H1 (cell line): Measurements from ENCODE around the gene NPL. TPM values are rescaled to one million over a fixed set of nuclear protein-coding genes. Genes with fewer than 3 reads are reported as not detected.

ENCODE experiments used
- HDAC2 ChIP-seq, 2 experiments: fragments of 300-600 bp in 1 of 2; sonication (generic) in 1 of 2; IDR thresholded peaks; 2 replicates each; pipeline ENCODE4 v1.6.1; 2011 to 2012; ENCODE audit warnings: low read depth in 2 of 2, low read length in 2 of 2, mild to moderate bottlenecking in 2 of 2, moderate library complexity in 2 of 2, borderline replicate concordance in 1 of 2, inconsistent platforms in 1 of 2
- KDM1A ChIP-seq: fragments of 200-600, 300-600 bp; sonication (generic); IDR thresholded peaks from 2 replicates; pipeline ENCODE4 v1.7.1; 2016; ENCODE audit warnings: mild to moderate bottlenecking, low read length, borderline replicate concordance
- SIN3A ChIP-seq, 2 experiments: IDR thresholded peaks in 1 of 2; conservative IDR thresholded peaks in 1 of 2; 2 replicates each; pipeline ENCODE4 v1.6.1; 2011 to 2012; ENCODE audit warnings: low read length in 2 of 2, improper control_type of control experiment in 1 of 2, low read depth in 1 of 2, mild to moderate bottlenecking in 1 of 2
- SP1 ChIP-seq: IDR thresholded peaks from 2 replicates; pipeline ENCODE4 v1.6.1; 2011; ENCODE audit warnings: low read depth, low read length
- TAF7 ChIP-seq: optimal IDR thresholded peaks from 2 replicates; pipeline ENCODE3; 2011; ENCODE audit warnings: low read depth, mild to moderate bottlenecking, inconsistent platforms, low read length, moderate library complexity, borderline replicate concordance
- TBP ChIP-seq: IDR thresholded peaks from 2 replicates; pipeline ENCODE4 v1.6.1; 2011; ENCODE audit warnings: low read depth, low read length, improper control_type of control experiment
- ZNF274 ChIP-seq: IDR thresholded peaks from 2 replicates; pipeline ENCODE4 v1.7.0; 2012; ENCODE audit warnings: low read length, borderline replicate concordance; ENCODE audit errors: extremely low read depth
- polyA plus RNA-seq, 7 experiments: library from polyadenylated mRNA; depleted of rRNA in 3 of 7; stranded (reverse) in 5 of 7; unstranded in 2 of 7; fragments of >200 nt in 5 of 7; fragments of 200-250 nt in 2 of 7; gene quantifications; 1 replicate in 5 of 7; 2 replicates in 1 of 7; 4 replicates in 1 of 7; pipeline versions ENCODE4 v1.2.1 to v1.2.3, GENCODE V29; 2011 to 2013; ENCODE audit warnings: missing spikeins in 2 of 7, mixed read lengths in 2 of 7
- total RNA-seq: library from RNA; stranded (reverse); fragmentation: NEBNext Ultra II Directional; extraction: Animal tissue kit (Norgen Biotek cat#: 25700); gene quantifications from 2 replicates; pipeline ENCODE4 v1.2.1, GENCODE V29; 2021
- TF ChIP-seq, protein P1 (sequence below): fragments of 300-600 bp; sonication (generic); IDR thresholded peaks from 2 replicates; pipeline ENCODE4 v1.7.1; 2012; ENCODE audit warnings: low read length, moderate library complexity, mild to moderate bottlenecking, inconsistent platforms; ENCODE audit not compliant: insufficient replicate concordance
- TF ChIP-seq, protein P2 (sequence below): IDR thresholded peaks from 2 replicates; pipeline ENCODE4 v1.6.1; 2011; ENCODE audit warnings: low read length, improper control_type of control experiment

The NPL gene
- total and polyA plus RNA-seq, 2 of the 8 experiments (the other 6 are each of a cell fraction or from before 2014, with no cell fraction given): 2.2 to 4.4 TPM

DNA sequence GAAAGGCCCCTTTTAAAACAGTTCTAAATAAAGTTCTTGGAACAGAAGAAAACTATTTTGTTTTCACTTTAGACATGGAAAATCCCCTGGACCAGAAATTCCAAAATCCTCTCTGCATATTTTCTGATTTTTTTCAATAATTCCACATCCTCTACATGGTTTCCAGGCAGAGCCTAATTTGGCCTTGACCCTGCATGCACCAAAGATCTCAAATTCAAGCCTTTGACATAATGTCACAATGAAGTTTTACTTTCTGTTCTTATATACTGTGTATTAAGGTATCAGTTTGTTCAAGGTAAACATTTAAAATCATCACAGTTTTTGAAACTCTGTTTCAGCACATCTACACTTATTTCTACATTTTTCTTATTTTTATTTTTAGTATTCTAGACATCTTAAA, 12.2 kb upstream of the NPL start (continued):
- TF ChIP-seq, protein P1, sequence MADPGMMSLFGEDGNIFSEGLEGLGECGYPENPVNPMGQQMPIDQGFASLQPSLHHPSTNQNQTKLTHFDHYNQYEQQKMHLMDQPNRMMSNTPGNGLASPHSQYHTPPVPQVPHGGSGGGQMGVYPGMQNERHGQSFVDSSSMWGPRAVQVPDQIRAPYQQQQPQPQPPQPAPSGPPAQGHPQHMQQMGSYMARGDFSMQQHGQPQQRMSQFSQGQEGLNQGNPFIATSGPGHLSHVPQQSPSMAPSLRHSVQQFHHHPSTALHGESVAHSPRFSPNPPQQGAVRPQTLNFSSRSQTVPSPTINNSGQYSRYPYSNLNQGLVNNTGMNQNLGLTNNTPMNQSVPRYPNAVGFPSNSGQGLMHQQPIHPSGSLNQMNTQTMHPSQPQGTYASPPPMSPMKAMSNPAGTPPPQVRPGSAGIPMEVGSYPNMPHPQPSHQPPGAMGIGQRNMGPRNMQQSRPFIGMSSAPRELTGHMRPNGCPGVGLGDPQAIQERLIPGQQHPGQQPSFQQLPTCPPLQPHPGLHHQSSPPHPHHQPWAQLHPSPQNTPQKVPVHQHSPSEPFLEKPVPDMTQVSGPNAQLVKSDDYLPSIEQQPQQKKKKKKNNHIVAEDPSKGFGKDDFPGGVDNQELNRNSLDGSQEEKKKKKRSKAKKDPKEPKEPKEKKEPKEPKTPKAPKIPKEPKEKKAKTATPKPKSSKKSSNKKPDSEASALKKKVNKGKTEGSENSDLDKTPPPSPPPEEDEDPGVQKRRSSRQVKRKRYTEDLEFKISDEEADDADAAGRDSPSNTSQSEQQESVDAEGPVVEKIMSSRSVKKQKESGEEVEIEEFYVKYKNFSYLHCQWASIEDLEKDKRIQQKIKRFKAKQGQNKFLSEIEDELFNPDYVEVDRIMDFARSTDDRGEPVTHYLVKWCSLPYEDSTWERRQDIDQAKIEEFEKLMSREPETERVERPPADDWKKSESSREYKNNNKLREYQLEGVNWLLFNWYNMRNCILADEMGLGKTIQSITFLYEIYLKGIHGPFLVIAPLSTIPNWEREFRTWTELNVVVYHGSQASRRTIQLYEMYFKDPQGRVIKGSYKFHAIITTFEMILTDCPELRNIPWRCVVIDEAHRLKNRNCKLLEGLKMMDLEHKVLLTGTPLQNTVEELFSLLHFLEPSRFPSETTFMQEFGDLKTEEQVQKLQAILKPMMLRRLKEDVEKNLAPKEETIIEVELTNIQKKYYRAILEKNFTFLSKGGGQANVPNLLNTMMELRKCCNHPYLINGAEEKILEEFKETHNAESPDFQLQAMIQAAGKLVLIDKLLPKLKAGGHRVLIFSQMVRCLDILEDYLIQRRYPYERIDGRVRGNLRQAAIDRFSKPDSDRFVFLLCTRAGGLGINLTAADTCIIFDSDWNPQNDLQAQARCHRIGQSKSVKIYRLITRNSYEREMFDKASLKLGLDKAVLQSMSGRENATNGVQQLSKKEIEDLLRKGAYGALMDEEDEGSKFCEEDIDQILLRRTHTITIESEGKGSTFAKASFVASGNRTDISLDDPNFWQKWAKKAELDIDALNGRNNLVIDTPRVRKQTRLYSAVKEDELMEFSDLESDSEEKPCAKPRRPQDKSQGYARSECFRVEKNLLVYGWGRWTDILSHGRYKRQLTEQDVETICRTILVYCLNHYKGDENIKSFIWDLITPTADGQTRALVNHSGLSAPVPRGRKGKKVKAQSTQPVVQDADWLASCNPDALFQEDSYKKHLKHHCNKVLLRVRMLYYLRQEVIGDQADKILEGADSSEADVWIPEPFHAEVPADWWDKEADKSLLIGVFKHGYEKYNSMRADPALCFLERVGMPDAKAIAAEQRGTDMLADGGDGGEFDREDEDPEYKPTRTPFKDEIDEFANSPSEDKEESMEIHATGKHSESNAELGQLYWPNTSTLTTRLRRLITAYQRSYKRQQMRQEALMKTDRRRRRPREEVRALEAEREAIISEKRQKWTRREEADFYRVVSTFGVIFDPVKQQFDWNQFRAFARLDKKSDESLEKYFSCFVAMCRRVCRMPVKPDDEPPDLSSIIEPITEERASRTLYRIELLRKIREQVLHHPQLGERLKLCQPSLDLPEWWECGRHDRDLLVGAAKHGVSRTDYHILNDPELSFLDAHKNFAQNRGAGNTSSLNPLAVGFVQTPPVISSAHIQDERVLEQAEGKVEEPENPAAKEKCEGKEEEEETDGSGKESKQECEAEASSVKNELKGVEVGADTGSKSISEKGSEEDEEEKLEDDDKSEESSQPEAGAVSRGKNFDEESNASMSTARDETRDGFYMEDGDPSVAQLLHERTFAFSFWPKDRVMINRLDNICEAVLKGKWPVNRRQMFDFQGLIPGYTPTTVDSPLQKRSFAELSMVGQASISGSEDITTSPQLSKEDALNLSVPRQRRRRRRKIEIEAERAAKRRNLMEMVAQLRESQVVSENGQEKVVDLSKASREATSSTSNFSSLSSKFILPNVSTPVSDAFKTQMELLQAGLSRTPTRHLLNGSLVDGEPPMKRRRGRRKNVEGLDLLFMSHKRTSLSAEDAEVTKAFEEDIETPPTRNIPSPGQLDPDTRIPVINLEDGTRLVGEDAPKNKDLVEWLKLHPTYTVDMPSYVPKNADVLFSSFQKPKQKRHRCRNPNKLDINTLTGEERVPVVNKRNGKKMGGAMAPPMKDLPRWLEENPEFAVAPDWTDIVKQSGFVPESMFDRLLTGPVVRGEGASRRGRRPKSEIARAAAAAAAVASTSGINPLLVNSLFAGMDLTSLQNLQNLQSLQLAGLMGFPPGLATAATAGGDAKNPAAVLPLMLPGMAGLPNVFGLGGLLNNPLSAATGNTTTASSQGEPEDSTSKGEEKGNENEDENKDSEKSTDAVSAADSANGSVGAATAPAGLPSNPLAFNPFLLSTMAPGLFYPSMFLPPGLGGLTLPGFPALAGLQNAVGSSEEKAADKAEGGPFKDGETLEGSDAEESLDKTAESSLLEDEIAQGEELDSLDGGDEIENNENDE: no peak
- TF ChIP-seq SP1 (no peak), ZNF274 (no peak), KDM1A (no peak), TBP (no peak), SIN3A (conservative IDR thresholded peaks at IDR 0.05 in 1 of 2, IDR thresholded peaks at IDR 0.05 in 1 of 2; ENCODE audit: low read depth in 1 of 2, low read length in 2 of 2) (no peak), HDAC2 (IDR thresholded peaks at IDR 0.05; ENCODE audit: borderline replicate concordance in 1 of 2, low read depth in 2 of 2, low read length in 2 of 2) (no peak), TAF7 (no peak)
- TF ChIP-seq, protein P2, sequence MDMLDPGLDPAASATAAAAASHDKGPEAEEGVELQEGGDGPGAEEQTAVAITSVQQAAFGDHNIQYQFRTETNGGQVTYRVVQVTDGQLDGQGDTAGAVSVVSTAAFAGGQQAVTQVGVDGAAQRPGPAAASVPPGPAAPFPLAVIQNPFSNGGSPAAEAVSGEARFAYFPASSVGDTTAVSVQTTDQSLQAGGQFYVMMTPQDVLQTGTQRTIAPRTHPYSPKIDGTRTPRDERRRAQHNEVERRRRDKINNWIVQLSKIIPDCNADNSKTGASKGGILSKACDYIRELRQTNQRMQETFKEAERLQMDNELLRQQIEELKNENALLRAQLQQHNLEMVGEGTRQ: no peak
